Vagina (tissue), 2 donors: ENCODE results near the gene C17orf50.

Experiments
- CTCF ChIP-seq, 3 experiments: fragments of 450-650 bp in 2 of 3; fragments of 200-600 bp in 1 of 3; sonication (generic) in 1 of 3; IDR thresholded peaks; one replicate each; pipeline ENCODE4 v1.5.1; 2017 to 2019; ENCODE audit warnings: antibody characterized with exemption in 3 of 3, mild to moderate bottlenecking in 2 of 3, moderate library complexity in 2 of 3
- POLR2A ChIP-seq, 2 donors: fragments of 450-650 bp; IDR thresholded peaks; one replicate each; pipeline ENCODE4 v1.6.1; 2017; ENCODE audit warnings: antibody characterized with exemption in 2 of 2, mild to moderate bottlenecking in 2 of 2, moderate library complexity in 2 of 2
- POLR2AphosphoS5 ChIP-seq, 2 donors: sonication (generic); formaldehyde crosslinking; IDR thresholded peaks; one replicate each; pipeline ENCODE4 v1.9.0; 2017; ENCODE audit warnings: antibody characterized with exemption in 2 of 2, mild to moderate bottlenecking in 2 of 2, low read depth in 1 of 2; ENCODE audit not compliant: insufficient read depth in 1 of 2

GRCh38 chr17:35731917-35732805 is 28.5 kb upstream of the C17orf50 start:
- no peak for TF ChIP-seq CTCF (IDR thresholded peaks at IDR 0.05)
- TF ChIP-seq POLR2A (IDR thresholded peaks at IDR 0.05), result no peak
- TF ChIP-seq POLR2AphosphoS5 (IDR thresholded peaks at IDR 0.05; ENCODE audit: insufficient read depth in 1 of 2, low read depth in 1 of 2), result no peak
